Astrocyte of the cerebellum (primary cell): Measurements from ENCODE around the gene PAK1IP1.

Experiments
- DNase-seq: peaks from one replicate; pipeline ENCODE4 v3.0.0-alpha.2; 2011; ENCODE audit warnings: low read depth
- H3K4me3 ChIP-seq: 2 replicates; pipeline ENCODE4 v1.5.1; 2011; ENCODE audit warnings: mild to moderate bottlenecking, low read depth, low read length, moderate library complexity
- in situ Hi-C: cut with HindIII; loops from 2 replicates; pipeline ENCODE4 v1.10.0; 2017; ENCODE audit warnings: low sequenced_read_pairs
- TF ChIP-seq, protein P1 (sequence below): IDR thresholded peaks from 2 replicates; pipeline ENCODE4 v1.5.1; 2012; ENCODE audit warnings: low read length, low read depth, moderate library complexity, mild to moderate bottlenecking; ENCODE audit errors: missing control alignments

The PAK1IP1 gene

DNA sequence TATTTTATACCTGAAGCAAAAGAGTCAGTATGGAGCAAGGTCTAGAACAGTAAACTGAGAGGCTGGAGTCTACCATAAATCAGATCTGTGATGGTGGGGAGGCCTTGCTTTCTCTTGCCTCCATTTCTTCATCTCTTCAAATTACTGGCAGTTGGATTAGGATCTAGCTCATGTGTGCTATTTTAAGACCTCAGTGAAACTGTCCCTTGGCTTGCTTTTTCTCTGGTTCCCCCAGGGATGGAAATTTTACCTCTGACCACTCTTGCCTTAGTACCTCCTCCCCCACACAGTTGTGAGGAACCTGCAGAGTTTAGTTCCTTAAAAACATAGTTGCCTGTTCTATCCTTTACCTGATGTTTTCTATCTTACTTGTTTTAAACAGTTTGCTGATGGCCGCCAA is 61.3 kb downstream of the PAK1IP1 start:
- in situ Hi-C loops = no loop called here
- DNase-seq = no peak
- H3K4me3 ChIP-seq = no peak overlapping the region
- TF ChIP-seq, protein P1, sequence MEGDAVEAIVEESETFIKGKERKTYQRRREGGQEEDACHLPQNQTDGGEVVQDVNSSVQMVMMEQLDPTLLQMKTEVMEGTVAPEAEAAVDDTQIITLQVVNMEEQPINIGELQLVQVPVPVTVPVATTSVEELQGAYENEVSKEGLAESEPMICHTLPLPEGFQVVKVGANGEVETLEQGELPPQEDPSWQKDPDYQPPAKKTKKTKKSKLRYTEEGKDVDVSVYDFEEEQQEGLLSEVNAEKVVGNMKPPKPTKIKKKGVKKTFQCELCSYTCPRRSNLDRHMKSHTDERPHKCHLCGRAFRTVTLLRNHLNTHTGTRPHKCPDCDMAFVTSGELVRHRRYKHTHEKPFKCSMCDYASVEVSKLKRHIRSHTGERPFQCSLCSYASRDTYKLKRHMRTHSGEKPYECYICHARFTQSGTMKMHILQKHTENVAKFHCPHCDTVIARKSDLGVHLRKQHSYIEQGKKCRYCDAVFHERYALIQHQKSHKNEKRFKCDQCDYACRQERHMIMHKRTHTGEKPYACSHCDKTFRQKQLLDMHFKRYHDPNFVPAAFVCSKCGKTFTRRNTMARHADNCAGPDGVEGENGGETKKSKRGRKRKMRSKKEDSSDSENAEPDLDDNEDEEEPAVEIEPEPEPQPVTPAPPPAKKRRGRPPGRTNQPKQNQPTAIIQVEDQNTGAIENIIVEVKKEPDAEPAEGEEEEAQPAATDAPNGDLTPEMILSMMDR = no peak
